IPS-20b (cell line): ENCODE data around the gene KL.

Experiments
- H3K27ac ChIP-seq: one replicate; pipeline ENCODE4 v1.5.1; 2013; ENCODE audit warnings: low read length
- H3K27me3 ChIP-seq: 2 replicates; pipeline ENCODE4 v1.6.1; 2013; ENCODE audit warnings: mild to moderate bottlenecking, low read length, inconsistent platforms; ENCODE audit not compliant: insufficient read depth
- H3K36me3 ChIP-seq: 2 replicates; pipeline ENCODE4 v1.6.1; 2013; ENCODE audit warnings: low read depth, mild to moderate bottlenecking, inconsistent platforms, low read length, moderate library complexity; ENCODE audit not compliant: insufficient read depth
- H3K4me1 ChIP-seq: 2 replicates; pipeline ENCODE4 v1.6.1; 2013; ENCODE audit warnings: mild to moderate bottlenecking, control low read depth, inconsistent platforms, low read length, moderate library complexity; ENCODE audit not compliant: insufficient read depth
- H3K4me3 ChIP-seq: 2 replicates; pipeline ENCODE4 v1.5.1; 2013; ENCODE audit warnings: mild to moderate bottlenecking, low read length, inconsistent platforms
- H3K9ac ChIP-seq: 2 replicates; pipeline ENCODE4 v1.6.1; 2013; ENCODE audit warnings: low read depth, mild to moderate bottlenecking, inconsistent platforms, low read length, moderate library complexity
- H3K9me3 ChIP-seq: 2 replicates; pipeline ENCODE4 v1.6.1; 2013; ENCODE audit warnings: mild to moderate bottlenecking, low read depth, low read length, inconsistent platforms; ENCODE audit not compliant: insufficient read depth

The KL gene

DNA sequence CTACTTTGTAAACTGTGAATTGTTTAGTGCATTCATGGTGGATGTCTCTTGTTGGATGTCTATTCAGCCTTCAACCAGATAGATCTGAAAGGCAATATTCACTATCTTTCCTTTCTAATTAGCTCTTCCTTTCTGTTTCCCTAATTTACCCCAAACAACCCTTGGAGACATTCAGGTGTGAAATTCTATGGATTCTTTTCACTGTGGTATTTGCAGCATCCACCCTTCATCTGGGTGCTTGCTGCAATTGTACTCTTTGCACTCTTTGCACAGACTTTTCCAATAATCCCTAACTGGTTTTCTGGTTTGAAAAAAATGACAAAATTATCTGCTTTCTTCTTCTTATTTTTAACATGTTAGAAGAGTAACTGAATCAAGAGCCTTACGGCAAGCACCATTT is 56.5 kb downstream of the KL start:
- Histone ChIP-seq H3K4me1 (peaks cover 10% of the 10 kb centered on the region; the same call in 1 of the 2 replicates), H3K9ac (no peak overlapping the region), H3K4me3 (no peak overlapping the region), H3K27ac (no peak overlapping the region), H3K9me3 (no peaks in the 10 kb centered on the region), H3K27me3 (no peaks in the 10 kb centered on the region), H3K36me3 (no peaks in the 10 kb centered on the region)

DNA sequence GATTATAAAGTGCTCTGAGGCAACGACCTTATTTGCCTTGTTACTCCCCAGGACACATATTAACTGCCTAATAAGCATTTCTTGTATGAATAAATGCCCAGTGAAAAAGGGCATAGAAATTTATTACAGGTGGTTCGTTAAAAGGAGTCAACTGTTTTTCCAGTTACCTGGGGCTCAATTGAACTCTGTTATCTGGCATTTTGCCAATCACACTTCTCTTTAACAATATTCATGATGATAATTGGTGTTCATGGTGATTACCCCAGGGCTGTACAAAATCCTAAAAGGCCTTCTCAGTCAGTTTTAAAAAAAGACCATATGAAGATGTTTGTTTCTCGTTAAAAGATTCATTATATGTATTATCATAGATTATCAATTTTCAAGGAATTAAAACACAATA is 57.1 kb downstream of the KL start:
- H3K9ac ChIP-seq, result no peak overlapping the region
- H3K36me3 ChIP-seq, result no peaks in the 10 kb centered on the region
- H3K9me3 ChIP-seq, result no peaks in the 10 kb centered on the region
- no peak overlapping the region for H3K4me3 ChIP-seq
- no peaks in the 10 kb centered on the region for H3K27me3 ChIP-seq
- peaks cover 10% of the 10 kb centered on the region; the same call in 1 of the 2 replicates for H3K4me1 ChIP-seq
- H3K27ac ChIP-seq, result no peak overlapping the region

- no peak overlapping the region for H3K27ac ChIP-seq
- no peaks in the 10 kb centered on the region for H3K9me3 ChIP-seq
- H3K9ac ChIP-seq, result no peak overlapping the region
- no peak overlapping the region for H3K4me3 ChIP-seq
- H3K36me3 ChIP-seq, result no peaks in the 10 kb centered on the region
- peaks cover 10% of the 10 kb centered on the region; the same call in 1 of the 2 replicates for H3K4me1 ChIP-seq
- H3K27me3 ChIP-seq, result no peaks in the 10 kb centered on the region
Measured at GRCh38 chr13:33076001-33076992, 60.1 kb downstream of the KL start.

DNA sequence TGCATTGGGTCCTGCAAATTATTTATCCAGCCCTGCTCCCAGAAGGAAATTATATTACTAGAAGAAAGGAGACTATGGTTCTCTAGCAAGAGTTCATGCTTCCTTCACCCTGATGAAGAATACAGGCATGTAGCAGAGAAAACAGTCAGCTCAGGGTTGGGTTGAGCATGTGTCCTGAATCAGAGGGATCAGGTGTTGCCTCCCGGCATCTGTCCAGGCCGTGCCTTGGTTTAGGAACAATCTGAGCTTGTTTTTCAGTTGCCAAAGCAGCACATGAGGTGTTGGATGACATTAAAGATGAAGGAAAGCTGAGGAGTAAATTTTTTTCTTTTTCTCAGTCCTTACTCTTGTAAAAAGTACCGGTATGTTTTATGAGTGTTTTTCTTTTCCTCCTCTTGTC is 62.0 kb downstream of the KL start:
- Histone ChIP-seq H3K27ac (no peak overlapping the region), H3K4me1 (no peaks in the 10 kb centered on the region), H3K27me3 (no peaks in the 10 kb centered on the region), H3K9me3 (no peaks in the 10 kb centered on the region), H3K4me3 (no peak overlapping the region), H3K9ac (no peak overlapping the region), H3K36me3 (no peaks in the 10 kb centered on the region)

GRCh38 chr13:33079960-33080359 is 63.7 kb downstream of the KL start:
- no peaks in the 10 kb centered on the region for H3K27me3 ChIP-seq
- H3K9ac ChIP-seq, result no peak overlapping the region
- no peak overlapping the region for H3K27ac ChIP-seq
- H3K9me3 ChIP-seq, result no peaks in the 10 kb centered on the region
- no peak overlapping the region for H3K4me3 ChIP-seq
- H3K4me1 ChIP-seq, result no peaks in the 10 kb centered on the region
- H3K36me3 ChIP-seq, result no peaks in the 10 kb centered on the region

- Histone ChIP-seq H3K27me3 (no peaks in the 10 kb centered on the region), H3K36me3 (no peaks in the 10 kb centered on the region), H3K4me1 (no peaks in the 10 kb centered on the region), H3K9me3 (no peaks in the 10 kb centered on the region), H3K4me3 (no peak overlapping the region), H3K27ac (no peak overlapping the region), H3K9ac (no peak overlapping the region)
Measured at GRCh38 chr13:33080972-33081590, 64.9 kb downstream of the KL start.

DNA sequence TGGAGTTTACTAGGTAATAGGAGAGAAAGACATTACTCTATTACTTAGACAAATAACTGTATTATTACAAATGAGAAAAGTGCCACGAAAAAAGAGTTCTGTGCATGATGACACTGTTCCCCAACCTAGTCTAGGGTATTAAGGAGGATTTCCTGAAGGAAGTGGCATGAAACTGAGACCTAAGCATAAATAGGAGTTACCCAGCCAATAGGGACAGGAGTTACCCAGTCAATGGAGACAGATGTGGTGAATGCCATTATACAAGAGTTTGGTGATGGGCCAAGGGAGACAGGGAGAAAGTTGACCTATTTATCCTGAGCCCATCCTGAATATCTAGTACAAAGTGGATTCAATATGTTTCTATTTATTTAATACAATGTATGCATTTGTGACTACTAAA is 65.4 kb downstream of the KL start:
- H3K9me3 ChIP-seq, result no peaks in the 10 kb centered on the region
- H3K4me1 ChIP-seq, result no peaks in the 10 kb centered on the region
- H3K4me3 ChIP-seq, result no peak overlapping the region
- H3K36me3 ChIP-seq, result no peaks in the 10 kb centered on the region
- H3K9ac ChIP-seq, result no peak overlapping the region
- no peaks in the 10 kb centered on the region for H3K27me3 ChIP-seq
- H3K27ac ChIP-seq, result no peak overlapping the region

GRCh38 chr13:33083054-33083453 is 66.8 kb downstream of the KL start:
- H3K4me1 ChIP-seq, result no peaks in the 10 kb centered on the region
- no peak overlapping the region for H3K9ac ChIP-seq
- no peaks in the 10 kb centered on the region for H3K9me3 ChIP-seq
- H3K27ac ChIP-seq, result no peak overlapping the region
- no peak overlapping the region for H3K4me3 ChIP-seq
- no peaks in the 10 kb centered on the region for H3K27me3 ChIP-seq
- no peaks in the 10 kb centered on the region for H3K36me3 ChIP-seq

DNA sequence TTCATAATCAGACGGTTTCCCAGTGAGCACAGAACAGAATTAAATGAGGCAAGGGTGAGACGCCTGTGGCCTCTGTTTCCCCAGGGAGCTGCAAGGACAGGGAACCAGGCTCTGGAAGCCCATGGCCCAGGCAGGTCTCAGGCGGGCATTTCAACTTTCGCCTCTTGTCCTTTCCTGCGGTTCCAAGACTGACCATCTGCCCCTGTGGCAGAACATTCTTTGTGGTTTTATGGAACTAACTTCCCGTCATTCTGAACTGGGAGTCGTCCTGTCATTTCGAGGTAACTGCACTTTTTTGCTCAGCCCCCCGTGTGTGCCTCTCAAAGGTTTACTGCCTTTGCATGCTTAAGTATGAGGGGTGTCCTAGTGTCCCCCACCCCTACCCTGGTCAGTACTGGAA is 70.9 kb downstream of the KL start:
- Histone ChIP-seq H3K27me3 (no peaks in the 10 kb centered on the region), H3K9ac (no peak overlapping the region), H3K27ac (no peak overlapping the region), H3K4me3 (no peak overlapping the region), H3K9me3 (no peaks in the 10 kb centered on the region), H3K4me1 (peaks cover 5% of the 10 kb centered on the region), H3K36me3 (no peaks in the 10 kb centered on the region)

DNA sequence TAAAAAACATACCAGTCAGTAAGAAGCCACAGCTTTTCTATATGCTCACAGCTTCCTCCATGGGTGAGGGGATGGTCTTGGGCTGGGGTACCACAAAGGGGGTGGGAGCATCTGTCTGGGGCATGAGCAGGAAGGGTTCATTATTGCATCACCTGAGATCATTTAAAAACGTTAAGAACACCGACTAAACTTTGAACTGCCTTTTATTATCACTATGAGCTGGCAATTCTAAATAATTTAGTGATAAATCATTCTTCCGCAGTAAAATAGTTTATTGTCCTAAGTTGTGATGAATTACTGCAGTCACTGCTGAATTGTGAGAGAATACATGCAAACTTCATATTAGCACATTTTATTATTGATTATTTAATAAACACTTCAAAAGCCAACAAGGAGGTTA is 71.6 kb downstream of the KL start:
- Histone ChIP-seq H3K4me1 (peaks cover 12% of the 10 kb centered on the region), H3K9me3 (no peaks in the 10 kb centered on the region), H3K36me3 (no peaks in the 10 kb centered on the region), H3K4me3 (no peak overlapping the region), H3K27ac (no peak overlapping the region), H3K9ac (no peak overlapping the region), H3K27me3 (no peaks in the 10 kb centered on the region)

GRCh38 chr13:33089311-33089710 is 73.1 kb downstream of the KL start:
- peaks cover 13% of the 10 kb centered on the region for H3K4me1 ChIP-seq
- no peaks in the 10 kb centered on the region for H3K9me3 ChIP-seq
- H3K27me3 ChIP-seq, result no peaks in the 10 kb centered on the region
- no peak overlapping the region for H3K27ac ChIP-seq
- no peak overlapping the region for H3K4me3 ChIP-seq
- no peak overlapping the region for H3K9ac ChIP-seq
- H3K36me3 ChIP-seq, result no peaks in the 10 kb centered on the region
